NCI-H1048 (cell line): ENCODE results near the gene MAP2.

ENCODE experiments used
- DNase-seq: peaks from one replicate; lab custom pipeline; 2025; lab: John Stamatoyannopoulos, UW

The MAP2 gene

GRCh38 chr2:209533391-209533790 lies 109.5 kb downstream of the MAP2 start:
- no peak for DNase-seq

- no peak for DNase-seq
Measured at GRCh38 chr2:209534228-209534627, 110.4 kb downstream of the MAP2 start.

GRCh38 chr2:209536363-209536762 lies 112.5 kb downstream of the MAP2 start:
- no peak for DNase-seq

- no peak for DNase-seq
Measured at GRCh38 chr2:209547726-209548125, 123.9 kb downstream of the MAP2 start.

- no peak for DNase-seq
Measured at GRCh38 chr2:209549589-209549988, 125.7 kb downstream of the MAP2 start.

GRCh38 chr2:209553913-209554312 lies 130.1 kb downstream of the MAP2 start:
- no peak for DNase-seq

GRCh38 chr2:209556354-209556961 lies 132.6 kb downstream of the MAP2 start:
- no peak for DNase-seq

- no peak for DNase-seq
Measured at GRCh38 chr2:209560911-209561310, 137.1 kb downstream of the MAP2 start.

GRCh38 chr2:209563453-209563852 lies 139.6 kb downstream of the MAP2 start:
- DNase-seq: no peak

- DNase-seq: no peak
Measured at GRCh38 chr2:209564816-209565215, 141.0 kb downstream of the MAP2 start.

GRCh38 chr2:209565896-209566582 lies 142.2 kb downstream of the MAP2 start:
- DNase-seq: no peak

GRCh38 chr2:209570194-209570593 lies 146.3 kb downstream of the MAP2 start:
- DNase-seq: no peak

GRCh38 chr2:209574515-209574914 lies 150.7 kb downstream of the MAP2 start:
- DNase-seq: no peak

- DNase-seq: no peak
Measured at GRCh38 chr2:209577376-209578357, 153.8 kb downstream of the MAP2 start.

- DNase-seq: no peak
Measured at GRCh38 chr2:209578394-209579001, 154.7 kb downstream of the MAP2 start.

- DNase-seq: no peak
Measured at GRCh38 chr2:209579230-209579749, 155.4 kb downstream of the MAP2 start.

- no peak for DNase-seq
Measured at GRCh38 chr2:209581040-209581439, 157.2 kb downstream of the MAP2 start.

GRCh38 chr2:209582281-209582680 lies 158.4 kb downstream of the MAP2 start:
- no peak for DNase-seq

- no peak for DNase-seq
Measured at GRCh38 chr2:209584472-209584871, 160.6 kb downstream of the MAP2 start.

- no peak for DNase-seq
Measured at GRCh38 chr2:209584915-209585314, 161.1 kb downstream of the MAP2 start.

GRCh38 chr2:209591021-209591420 lies 167.2 kb downstream of the MAP2 start:
- DNase-seq: no peak

- DNase-seq: no peak
Measured at GRCh38 chr2:209592106-209592505, 168.3 kb downstream of the MAP2 start.
